ENCODE data around the gene FGR. TPM values are rescaled to one million over a fixed set of nuclear protein-coding genes. Genes with fewer than 3 reads are reported as not detected.
A peak's percentile ranks its signal among the peaks of the same experiment; 100 is the strongest.

FGR gene
- total RNA-seq, 1 donor from 2014 or later: not detected

DNA sequence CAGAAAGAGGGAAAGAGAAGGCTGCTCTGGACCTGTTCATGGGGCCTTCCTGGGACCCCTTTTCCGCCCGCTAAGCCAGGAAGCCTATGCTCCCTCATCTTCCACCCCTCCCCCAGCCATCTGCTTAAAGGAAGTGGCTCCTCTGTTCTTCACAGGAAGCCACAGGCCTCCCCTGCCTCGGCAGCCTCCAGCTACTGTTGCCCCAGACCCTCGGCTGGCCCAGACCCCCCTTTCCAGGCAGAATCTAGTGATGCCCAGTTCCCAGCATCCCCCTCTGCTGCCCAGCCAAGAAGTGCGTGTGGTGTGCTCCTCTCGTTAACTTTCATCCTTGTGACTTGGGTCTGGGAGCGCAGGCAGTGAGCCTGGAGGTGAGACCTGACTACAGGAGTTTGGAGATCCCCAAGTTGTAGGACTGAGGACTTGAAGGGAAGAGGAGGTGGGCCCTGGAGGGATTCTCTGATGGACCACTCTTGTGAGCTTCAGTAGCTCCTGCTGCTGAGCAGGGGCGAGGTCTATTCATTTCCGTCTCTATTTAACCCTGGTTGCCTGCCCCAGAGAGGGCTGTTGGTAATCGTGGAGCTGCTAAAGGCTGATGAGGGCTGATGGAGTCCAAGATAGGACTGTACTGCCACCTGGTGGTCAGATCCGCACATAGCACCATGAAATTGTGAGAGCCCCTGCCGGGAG, 27.9 kb upstream of the FGR start:
- Mint-ChIP-seq H3K27me3 (ENCODE audit: low read depth) (no peaks in the 10 kb centered on the region), H3K4me1 (ENCODE audit: low read depth) (peaks cover 26% of the 10 kb centered on the region), H3K9me3 (ENCODE audit: low read depth) (no peaks in the 10 kb centered on the region), H3K4me3 (ENCODE audit: unreplicated experiment) (no peak overlapping the region), H3K36me3 (ENCODE audit: low read depth) (peaks cover 6% of the 10 kb centered on the region), H3K27ac (ENCODE audit: unreplicated experiment) (peak overlapping the region; percentile 41)
- no peak for DNase-seq (ENCODE audit: low spot score)
- TF ChIP-seq CTCF (IDR thresholded peaks at IDR 0.05): peak; percentile 88

DNA sequence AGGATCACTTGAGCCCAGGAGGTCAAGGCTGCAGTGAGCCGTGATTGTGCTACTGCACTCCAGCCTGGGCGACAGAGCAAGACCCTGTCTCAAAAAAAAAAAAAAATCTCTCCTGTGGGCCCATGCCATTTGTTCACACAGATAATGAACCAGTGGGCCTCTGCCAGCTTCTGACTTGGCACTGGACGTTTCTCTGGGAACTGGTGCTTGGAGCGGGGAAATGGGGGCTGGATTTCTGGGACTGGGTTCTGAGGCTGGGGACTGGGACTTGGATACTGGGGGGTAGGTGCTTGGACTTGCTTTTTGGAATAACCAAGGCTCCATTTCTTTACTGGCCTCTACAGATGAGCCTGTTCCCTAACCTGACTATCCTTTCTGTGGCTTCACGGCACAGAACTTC, 27.3 kb upstream of the FGR start:
- no peaks in the 10 kb centered on the region for H3K27me3 Mint-ChIP-seq (ENCODE audit: low read depth)
- DNase-seq (ENCODE audit: low spot score): no peak
- H3K4me3 Mint-ChIP-seq (ENCODE audit: unreplicated experiment): no peak overlapping the region
- peaks cover 26% of the 10 kb centered on the region for H3K4me1 Mint-ChIP-seq (ENCODE audit: low read depth)
- no peak overlapping the region for H3K27ac Mint-ChIP-seq (ENCODE audit: unreplicated experiment)
- H3K36me3 Mint-ChIP-seq (ENCODE audit: low read depth): peaks cover 3% of the 10 kb centered on the region
- TF ChIP-seq CTCF (IDR thresholded peaks at IDR 0.05): no peak
- H3K9me3 Mint-ChIP-seq (ENCODE audit: low read depth): no peaks in the 10 kb centered on the region

DNA sequence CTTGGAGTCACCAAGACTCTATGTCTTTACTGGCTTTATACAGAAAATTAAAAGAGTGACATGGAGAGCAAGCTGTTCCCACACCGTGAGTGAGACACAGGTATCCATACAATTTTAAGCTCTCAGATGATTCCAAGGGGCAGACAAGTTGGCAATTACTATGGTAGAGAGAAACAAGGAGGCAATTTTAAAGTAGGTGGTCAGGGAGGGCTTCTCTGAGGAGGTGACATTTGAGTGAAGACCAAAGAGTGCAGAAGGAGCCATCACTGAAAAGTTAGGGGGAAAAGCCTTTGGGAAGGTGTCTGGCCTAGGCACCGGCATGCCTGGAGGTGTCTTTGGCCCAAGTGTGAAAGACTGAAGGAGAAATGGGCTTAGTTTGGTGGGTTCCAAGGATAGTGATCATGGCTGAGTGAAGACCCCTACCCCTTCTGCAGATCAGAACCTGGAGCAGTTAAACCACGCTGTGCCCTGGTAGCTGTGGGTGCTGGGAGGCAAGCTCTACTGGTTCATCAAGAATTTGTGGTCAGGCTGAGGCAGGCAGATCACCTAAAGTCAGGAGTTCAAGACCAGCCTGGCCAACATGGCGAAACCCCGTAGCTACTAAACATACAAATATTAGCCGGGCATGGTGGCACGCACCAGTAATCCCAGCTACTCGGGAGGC, 26.6 kb upstream of the FGR start:
- Mint-ChIP-seq H3K27me3 (ENCODE audit: low read depth) (no peaks in the 10 kb centered on the region), H3K4me3 (ENCODE audit: unreplicated experiment) (no peak overlapping the region), H3K36me3 (ENCODE audit: low read depth) (peaks cover 3% of the 10 kb centered on the region), H3K4me1 (ENCODE audit: low read depth) (peaks cover 26% of the 10 kb centered on the region), H3K9me3 (ENCODE audit: low read depth) (no peaks in the 10 kb centered on the region), H3K27ac (ENCODE audit: unreplicated experiment) (no peak overlapping the region)
- no peak for DNase-seq (ENCODE audit: low spot score)
- TF ChIP-seq CTCF (IDR thresholded peaks at IDR 0.05): no peak

- peak; percentile 17 for TF ChIP-seq CTCF (IDR thresholded peaks at IDR 0.05)
- no peak for DNase-seq (ENCODE audit: low spot score)
- Mint-ChIP-seq H3K27ac (ENCODE audit: unreplicated experiment) (peak overlapping the region; percentile 75), H3K9me3 (ENCODE audit: low read depth) (no peaks in the 10 kb centered on the region), H3K4me3 (ENCODE audit: unreplicated experiment) (peak overlapping the region; percentile 71), H3K36me3 (ENCODE audit: low read depth) (no peaks in the 10 kb centered on the region), H3K4me1 (ENCODE audit: low read depth) (peaks cover 29% of the 10 kb centered on the region), H3K27me3 (ENCODE audit: low read depth) (no peaks in the 10 kb centered on the region)
Observed at GRCh38 chr1:27660300-27660835, 25.4 kb upstream of the FGR start.

GRCh38 chr1:27659497-27660299, 24.7 kb upstream of the FGR start:
- H3K4me3 Mint-ChIP-seq (ENCODE audit: unreplicated experiment): peak overlapping the region; percentile 71
- H3K9me3 Mint-ChIP-seq (ENCODE audit: low read depth): no peaks in the 10 kb centered on the region
- no peaks in the 10 kb centered on the region for H3K36me3 Mint-ChIP-seq (ENCODE audit: low read depth)
- no peak for DNase-seq (ENCODE audit: low spot score)
- H3K27me3 Mint-ChIP-seq (ENCODE audit: low read depth): no peaks in the 10 kb centered on the region
- H3K27ac Mint-ChIP-seq (ENCODE audit: unreplicated experiment): peak overlapping the region; percentile 75
- H3K4me1 Mint-ChIP-seq (ENCODE audit: low read depth): peaks cover 29% of the 10 kb centered on the region
- no peak for TF ChIP-seq CTCF (IDR thresholded peaks at IDR 0.05)

Measured in chondrocyte (in vitro differentiated cells).